Left lung (tissue), 10 donors: ENCODE measurements around the gene TXLNG. TPM values are rescaled to one million over a fixed set of nuclear protein-coding genes. Genes with fewer than 3 reads are reported as not detected.

Experiments used
- ATAC-seq: fragments of 200-7000 bp; cut with Tn5 transposase; one replicate; pipeline ENCODE4 v1.9.1; 2020; ENCODE audit warnings: moderate library complexity
- DNase-seq, 4 donors: peaks; one replicate each; pipeline ENCODE4 v3.0.0-alpha.2; 2013 to 2020
- H3K27ac ChIP-seq, 2 donors: fragments of 200-600 bp; sonication (generic) in 1 of 2; one replicate each; pipeline versions ENCODE4 v1.5.0 to v1.8.0; 2020 to 2021
- H3K27me3 ChIP-seq, 2 donors: fragments of 200-600 bp; sonication (generic) in 1 of 2; one replicate each; pipeline versions ENCODE4 v1.5.0 to v1.8.0; 2020 to 2021
- H3K36me3 ChIP-seq, 2 donors: fragments of 200-600 bp; sonication (generic) in 1 of 2; one replicate each; pipeline versions ENCODE4 v1.5.0 to v1.8.0; 2020 to 2021
- H3K4me1 ChIP-seq, 2 donors: fragments of 200-600 bp; one replicate each; pipeline ENCODE4 v1.8.0; 2021
- H3K4me3 ChIP-seq, 2 donors: fragments of 200-600 bp; sonication (generic) in 1 of 2; one replicate each; pipeline versions ENCODE4 v1.5.0 to v1.8.0; 2020 to 2021; ENCODE audit warnings: mild to moderate bottlenecking in 1 of 2
- H3K9me3 ChIP-seq, 2 donors: fragments of 200-600 bp; sonication (generic) in 1 of 2; one replicate each; pipeline versions ENCODE4 v1.5.0 to v1.8.0; 2020 to 2021
- intact Hi-C, 2 donors: fragments of 100-400 bp; cut with DNase I; formaldehyde crosslinking; loops; one replicate each; pipeline versions ENCODE4 v1.11.2 to v1.14.2; 2022
- polyA plus RNA-seq, 6 donors: library from polyadenylated mRNA; unstranded; fragments of 120-200 nt; gene quantifications; one replicate each; pipeline ENCODE4 v1.2.1, GENCODE V29; 2013; ENCODE audit not compliant: insufficient read length in 6 of 6
- total RNA-seq, 2 donors: library from RNA; stranded (reverse); fragmentation: NEBNext Ultra II Directional; extraction: Animal tissue kit (Norgen Biotek cat#: 25700); gene quantifications; one replicate each; pipeline ENCODE4 v1.2.1, GENCODE V29; 2021
- TF ChIP-seq, protein P1 (sequence below), 2 donors: fragments of 200-600 bp; sonication (generic) in 1 of 2; IDR thresholded peaks; one replicate each; pipeline versions ENCODE4 v1.5.0 to v1.8.0; 2021; ENCODE audit warnings: antibody characterized with exemption in 2 of 2
- donor health status: DM: no; HTN: yes; CAD: no.
- donor health status: DM: no; HTN: no; CAD: no.

The TXLNG gene
- total and polyA plus RNA-seq, 8 donors, result 9.6 to 18.2 (median 15.7) TPM

- H3K4me1 ChIP-seq, result peaks cover 0 to 5% of the 10 kb centered on the region in 2 donors
- H3K4me3 ChIP-seq, result peak overlapping the region; percentile 27 to 41
- peak; percentile 88 for ATAC-seq
- TF ChIP-seq, protein P1, sequence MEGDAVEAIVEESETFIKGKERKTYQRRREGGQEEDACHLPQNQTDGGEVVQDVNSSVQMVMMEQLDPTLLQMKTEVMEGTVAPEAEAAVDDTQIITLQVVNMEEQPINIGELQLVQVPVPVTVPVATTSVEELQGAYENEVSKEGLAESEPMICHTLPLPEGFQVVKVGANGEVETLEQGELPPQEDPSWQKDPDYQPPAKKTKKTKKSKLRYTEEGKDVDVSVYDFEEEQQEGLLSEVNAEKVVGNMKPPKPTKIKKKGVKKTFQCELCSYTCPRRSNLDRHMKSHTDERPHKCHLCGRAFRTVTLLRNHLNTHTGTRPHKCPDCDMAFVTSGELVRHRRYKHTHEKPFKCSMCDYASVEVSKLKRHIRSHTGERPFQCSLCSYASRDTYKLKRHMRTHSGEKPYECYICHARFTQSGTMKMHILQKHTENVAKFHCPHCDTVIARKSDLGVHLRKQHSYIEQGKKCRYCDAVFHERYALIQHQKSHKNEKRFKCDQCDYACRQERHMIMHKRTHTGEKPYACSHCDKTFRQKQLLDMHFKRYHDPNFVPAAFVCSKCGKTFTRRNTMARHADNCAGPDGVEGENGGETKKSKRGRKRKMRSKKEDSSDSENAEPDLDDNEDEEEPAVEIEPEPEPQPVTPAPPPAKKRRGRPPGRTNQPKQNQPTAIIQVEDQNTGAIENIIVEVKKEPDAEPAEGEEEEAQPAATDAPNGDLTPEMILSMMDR (IDR thresholded peaks at IDR 0.05), result peak; percentile 50 to 56
- no peaks in the 10 kb centered on the region for H3K36me3 ChIP-seq
- H3K27ac ChIP-seq, result peak overlapping the region in 1 of 2 donors; percentile 61
- no peaks in the 10 kb centered on the region for H3K9me3 ChIP-seq
- DNase-seq, result peak; percentile 49 to 79 (median 64)
- intact Hi-C loops, result no loop called here
- peaks cover 0 to 18% of the 10 kb centered on the region in 2 donors for H3K27me3 ChIP-seq
These were observed 96.6 kb downstream of the TXLNG start for GRCh38 chrX:16882702-16883486.

GRCh38 chrX:16883487-16883804, 97.2 kb downstream of the TXLNG start:
- DNase-seq, result no peak
- H3K36me3 ChIP-seq, result no peaks in the 10 kb centered on the region
- no peaks in the 10 kb centered on the region for H3K9me3 ChIP-seq
- H3K4me1 ChIP-seq, result peaks cover 0 to 5% of the 10 kb centered on the region in 2 donors
- intact Hi-C loops, result no loop called here
- H3K27ac ChIP-seq, result no peak overlapping the region
- no peak overlapping the region for H3K4me3 ChIP-seq
- TF ChIP-seq, protein P1 (IDR thresholded peaks at IDR 0.05), result no peak
- peaks cover 0 to 18% of the 10 kb centered on the region in 2 donors for H3K27me3 ChIP-seq
- ATAC-seq, result no peak

DNA sequence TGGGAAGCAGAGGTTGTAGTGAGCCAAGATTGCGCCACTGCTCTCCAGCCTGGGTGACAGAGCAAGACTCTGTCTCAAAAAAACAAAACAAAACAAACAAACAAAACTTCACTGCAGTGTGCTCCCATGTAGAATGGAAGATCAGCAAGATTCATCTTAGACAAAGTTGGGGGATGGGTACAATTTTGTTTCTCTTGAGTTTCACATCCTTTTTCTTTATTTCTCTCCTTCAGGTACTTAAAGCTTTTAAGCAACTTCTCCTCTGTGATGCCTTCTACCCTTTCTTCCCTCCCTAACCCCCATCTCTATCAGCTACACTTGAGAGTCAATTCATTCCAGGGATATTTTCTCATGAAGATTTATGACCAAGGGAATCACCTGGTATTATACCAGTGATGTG, 99.4 kb downstream of the TXLNG start:
- H3K36me3 ChIP-seq, result no peaks in the 10 kb centered on the region
- H3K27ac ChIP-seq, result no peak overlapping the region
- no peaks in the 10 kb centered on the region for H3K9me3 ChIP-seq
- TF ChIP-seq, protein P1 (IDR thresholded peaks at IDR 0.05), result no peak
- H3K27me3 ChIP-seq, result peaks cover 0 to 14% of the 10 kb centered on the region in 2 donors
- no peak for ATAC-seq
- H3K4me1 ChIP-seq, result peaks cover 0 to 5% of the 10 kb centered on the region in 2 donors
- no peak overlapping the region for H3K4me3 ChIP-seq
- no peak for DNase-seq
- intact Hi-C loops, result no loop called here

GRCh38 chrX:16892504-16893362, 106.5 kb downstream of the TXLNG start:
- peaks cover 0 to 10% of the 10 kb centered on the region in 2 donors for H3K27me3 ChIP-seq
- intact Hi-C loops, result loop anchor here in 1 of 2 donors (10.0 kb wide), 1 partner anchor 142 kb away; no protein-coding TSS in a partner anchor
- peak; percentile 98 for ATAC-seq
- TF ChIP-seq, protein P1 (IDR thresholded peaks at IDR 0.05), result peak; percentile 73 to 90
- H3K4me3 ChIP-seq, result no peak overlapping the region
- no peak overlapping the region for H3K27ac ChIP-seq
- peak in 3 of 4 donors; percentile 50 to 78 (median 55) for DNase-seq
- H3K36me3 ChIP-seq, result no peaks in the 10 kb centered on the region
- peaks cover 0 to 4% of the 10 kb centered on the region in 2 donors for H3K4me1 ChIP-seq
- no peaks in the 10 kb centered on the region for H3K9me3 ChIP-seq

Other genes starting within 250 kb of the TXLNG start
- gene S100G, start 136.3 kb upstream of the TXLNG start, total RNA-seq, result under 1 TPM in 1 of 2 donors, not detected in 1; 0.64 TPM
- gene S100G, start 136.3 kb upstream of the TXLNG start, polyA plus RNA-seq, result not detected
- 10 to 100 TPM; 10.2 to 15.7 TPM for gene CTPS2, start 73.8 kb upstream of the TXLNG start, total RNA-seq
- 10 to 100 TPM; 47.7 to 56.5 (median 50.3) TPM for gene CTPS2, start 73.8 kb upstream of the TXLNG start, polyA plus RNA-seq
- gene SYAP1, start 66.9 kb upstream of the TXLNG start, total RNA-seq, result 10 to 100 TPM; 25.8 to 36.9 TPM
- gene SYAP1, start 66.9 kb upstream of the TXLNG start, polyA plus RNA-seq, result 10 to 100 TPM; 17.9 to 24.4 (median 21.5) TPM
- gene RBBP7, start 83.9 kb downstream of the TXLNG start, total RNA-seq, result 10 to 100 TPM; 70.4 to 82.6 TPM
- gene RBBP7, start 83.9 kb downstream of the TXLNG start, polyA plus RNA-seq, result 100 to 1,000 TPM; 215 to 275 (median 249) TPM
- 10 to 100 TPM; 15.7 to 19.5 TPM for gene REPS2, start 160.2 kb downstream of the TXLNG start, total RNA-seq
- 10 to 100 TPM; 12.6 to 15.4 (median 14.6) TPM for gene REPS2, start 160.2 kb downstream of the TXLNG start, polyA plus RNA-seq